ENCODE results near the gene ZNF605. TPM values are rescaled to one million over a fixed set of nuclear protein-coding genes. Genes with fewer than 3 reads are reported as not detected.

ZNF605 gene
- total and polyA plus RNA-seq, 10 of the 15 experiments (the other 5 are each of a cell fraction or from before 2014, with no cell fraction given): 0.95 to 4.8 (median 2.5) TPM

- DNase-seq (ENCODE audit: low read depth, low spot score) (no peak), FAIRE-seq (no peak), ATAC-seq (no peak)
- ChIA-PET RAD21 (ENCODE audit: unreplicated experiment) (no interaction called here), SMC1A (ENCODE audit: uncharacterized antibody, unreplicated experiment) (no interaction called here), CTCF (no interaction called here), POLR2A (no interaction called here)
- intact Hi-C loops (cut with micrococcal nuclease; ENCODE audit: unreplicated experiment): no loop called here
- no peak overlapping the region for H2AFZ ChIP-seq (ENCODE audit: control insufficient read depth, low read depth, low read length)
- no peak overlapping the region for H3K4me2 ChIP-seq (ENCODE audit: control insufficient read depth, insufficient read depth)
- in situ Hi-C loops (cut with MboI): no loop called here
- TF ChIP-seq MYC (IDR thresholded peaks at IDR 0.05; ENCODE audit: insufficient read depth, insufficient read length, insufficient replicate concordance, low read length, severe bottlenecking): no peak
- TF ChIP-seq BCL3 (IDR thresholded peaks at IDR 0.05; ENCODE audit: borderline replicate concordance, insufficient read depth, low read depth, low read length, poor library complexity, severe bottlenecking): peak; percentile 37
- H3K9me3 ChIP-seq (replicated peaks; ENCODE audit: control insufficient read depth, insufficient read depth, low read length): peaks cover 54% of the 10 kb centered on the region
- H4K20me1 ChIP-seq (ENCODE audit: control insufficient read depth, insufficient read depth): no peaks in the 10 kb centered on the region
- no TSS peak for BruUV-seq (replicated peaks)
- H3K36me3 ChIP-seq (ENCODE audit: control insufficient read depth in 2 of 2, insufficient read depth in 2 of 2, low read length in 1 of 2): peaks cover 0 to 2% of the 10 kb centered on the region in 2 experiments; a peak in 1 of 4 replicates
- no peaks in the 10 kb centered on the region for H3K4me1 ChIP-seq (ENCODE audit: control insufficient read depth, insufficient read depth, low read length)
- H3K27ac ChIP-seq (ENCODE audit: control insufficient read depth, insufficient read depth): no peak overlapping the region
- H3K4me3 ChIP-seq: no peak overlapping the region
- WGBS (ENCODE audit: insufficient coverage, insufficient replicate concordance, low lambda C conversion rate, missing lambda C conversion rate): 96% methylated on average over 30 of the region's 30 CpGs
- no peaks in the 10 kb centered on the region for H3K27me3 ChIP-seq (replicated peaks in 1 of 2; ENCODE audit: control insufficient read depth in 2 of 2, insufficient read depth in 2 of 2, low read length in 1 of 2)
- no peak overlapping the region for H3K9ac ChIP-seq (ENCODE audit: control insufficient read depth, insufficient read depth, low read length)
- no peaks in the 10 kb centered on the region; the same call in 1 of the 2 replicates for H3K79me2 ChIP-seq (ENCODE audit: control insufficient read depth, insufficient read depth, low read length)
Observed at GRCh38 chr12:132949936-132950837, 5.9 kb downstream of the ZNF605 start.

Measured in GM12878 (cell line).